Endothelial cell of umbilical vein (primary cell): ENCODE results near the gene PCMT1. TPM values are rescaled to one million over a fixed set of nuclear protein-coding genes. Genes with fewer than 3 reads are reported as not detected.

Experiments used
- BruUV-seq: library from RNA; stranded (reverse); fragments of 400-500 nt; replicated peaks from 2 replicates; lab custom pipeline; 2021; lab: Mats Ljungman, UMichigan
- CTCF ChIA-PET: fragments of 300-600, 350-600 bp; sonication (Branson Sonifier 250); formaldehyde crosslinking; loops from one replicate; lab custom pipeline; 2021; ENCODE audit warnings: antibody characterized with exemption, inconsistent platforms; lab: Charles Lee
- POLR2A ChIA-PET: fragments of 300-600, 350-600 bp; sonication (Branson Sonifier 250); formaldehyde crosslinking; loops from one replicate; lab custom pipeline; 2021; ENCODE audit warnings: antibody characterized with exemption, inconsistent platforms; lab: Charles Lee
- DNase-seq: peaks from one replicate; pipeline ENCODE4 v3.0.0-alpha.2; 2011; ENCODE audit warnings: low read depth, low spot score
- FAIRE-seq: peaks from 2 replicates; lab custom pipeline; 2011; peaks lifted over from hg19 to GRCh38; lab: Jason Lieb, UNC
- H2AFZ ChIP-seq: 2 replicates; pipeline ENCODE4 v1.6.0; 2012; ENCODE audit warnings: low read depth, low read length, control low read depth, inconsistent platforms
- H3K27ac ChIP-seq: 2 replicates; pipeline ENCODE4 v1.5.1; 2011; ENCODE audit warnings: low read depth, mild to moderate bottlenecking, control low read depth, low read length, moderate library complexity; ENCODE audit not compliant: insufficient read depth
- H3K27me3 ChIP-seq, 2 experiments: 2 replicates each; pipeline versions ENCODE4 v1.6.0 to v1.6.1; 2011; ENCODE audit warnings: low read length in 2 of 2, mixed read lengths in 1 of 2; ENCODE audit not compliant: control insufficient read depth in 2 of 2, insufficient read depth in 2 of 2
- H3K36me3 ChIP-seq, 2 experiments: 2 replicates in 1 of 2; 3 replicates in 1 of 2; pipeline ENCODE4 v1.5.1; 2011; ENCODE audit warnings: low read length in 2 of 2, mild to moderate bottlenecking in 1 of 2, moderate library complexity in 1 of 2; ENCODE audit not compliant: control insufficient read depth in 2 of 2, insufficient read depth in 2 of 2; ENCODE audit errors: extremely low read depth in 1 of 2
- H3K4me1 ChIP-seq: 3 replicates; pipeline ENCODE4 v1.5.1; 2011; ENCODE audit warnings: mild to moderate bottlenecking, low read length; ENCODE audit not compliant: control insufficient read depth, insufficient read depth; ENCODE audit errors: extremely low read depth
- H3K4me2 ChIP-seq: 2 replicates; pipeline ENCODE4 v1.6.1; 2011; ENCODE audit warnings: low read length, control low read depth, mixed read lengths; ENCODE audit not compliant: insufficient read depth
- H3K4me3 ChIP-seq, 3 experiments: fragments of 200-600 bp in 1 of 3; sonication (generic), shearing (Covaris generic) in 1 of 3; replicated peaks in 1 of 3; 2 replicates each; pipeline ENCODE4 v1.5.1; 2011 to 2016; ENCODE audit warnings: control low read depth in 3 of 3, low read length in 3 of 3, mild to moderate bottlenecking in 2 of 3, inconsistent platforms in 1 of 3, low read depth in 1 of 3, moderate library complexity in 1 of 3; ENCODE audit not compliant: insufficient read depth in 1 of 3
- H3K79me2 ChIP-seq: 2 replicates; pipeline ENCODE4 v1.6.0; 2012; ENCODE audit warnings: low read length, inconsistent platforms; ENCODE audit not compliant: control insufficient read depth, insufficient read depth
- H3K9ac ChIP-seq: replicated peaks from 2 replicates; pipeline ENCODE3; 2011; ENCODE audit warnings: low read length, control low read depth; ENCODE audit not compliant: insufficient read depth; ENCODE audit errors: extremely low read depth
- H3K9me1 ChIP-seq: replicated peaks from 3 replicates; pipeline ENCODE4 v1.6.0; 2011; ENCODE audit warnings: mild to moderate bottlenecking, low read length; ENCODE audit not compliant: control insufficient read depth, insufficient read depth; ENCODE audit errors: extremely low read depth
- H3K9me3 ChIP-seq: replicated peaks from 2 replicates; pipeline ENCODE4 v1.5.1; 2012; ENCODE audit warnings: low read length, inconsistent platforms; ENCODE audit not compliant: control insufficient read depth, insufficient read depth
- H4K20me1 ChIP-seq: replicated peaks from 2 replicates; pipeline ENCODE3; 2011; ENCODE audit warnings: mild to moderate bottlenecking, low read length; ENCODE audit not compliant: control insufficient read depth, insufficient read depth; ENCODE audit errors: extremely low read depth
- EZH2 ChIP-seq: IDR thresholded peaks from 2 replicates; pipeline ENCODE4 v1.6.1; 2012; ENCODE audit warnings: borderline replicate concordance, low read depth, mild to moderate bottlenecking, moderate library complexity, low read length, inconsistent platforms; ENCODE audit not compliant: severe bottlenecking
- FOS ChIP-seq: IDR thresholded peaks from 2 replicates; pipeline ENCODE4 v1.6.1; 2011; ENCODE audit warnings: mild to moderate bottlenecking, low read length, moderate library complexity, borderline replicate concordance; ENCODE audit not compliant: insufficient read depth
- GATA2 ChIP-seq: IDR thresholded peaks from 2 replicates; pipeline ENCODE4 v1.7.0; 2011; ENCODE audit warnings: low read depth, mild to moderate bottlenecking, moderate library complexity, mixed read lengths, low read length; ENCODE audit not compliant: insufficient read length, insufficient read depth
- JUN ChIP-seq: IDR thresholded peaks from 2 replicates; pipeline ENCODE4 v1.6.1; 2011; ENCODE audit warnings: borderline replicate concordance, low read depth; ENCODE audit not compliant: insufficient read length, insufficient read depth
- MYC ChIP-seq: IDR thresholded peaks from one replicate; pipeline ENCODE4 v1.6.1; 2011; ENCODE audit warnings: mild to moderate bottlenecking, low read depth, low read length
- POLR2A ChIP-seq: IDR thresholded peaks from 2 replicates; pipeline ENCODE4 v1.6.1; 2012; ENCODE audit warnings: low read depth, mild to moderate bottlenecking, control low read depth, low read length
- POLR2AphosphoS5 ChIP-seq: IDR thresholded peaks from 2 replicates; pipeline ENCODE4 v1.6.1; 2012; ENCODE audit warnings: low read depth, mild to moderate bottlenecking, control low read depth, low read length, moderate library complexity; ENCODE audit not compliant: insufficient read depth
- dilution Hi-C: fragments of 300-500 bp; cut with MboI; formaldehyde crosslinking; loops from one replicate; pipeline ENCODE4 v1.15.0; 2019; ENCODE audit warnings: low sequenced_read_pairs; ENCODE audit not compliant: extremely low pct_ligation_motif_present
- intact Hi-C: fragments of 100-400 bp; cut with micrococcal nuclease; formaldehyde crosslinking; loops from one replicate; pipeline ENCODE4 v1.10.0; 2022
- polyA plus RNA-seq, 4 experiments: library from polyadenylated mRNA; depleted of rRNA in 3 of 4; stranded (reverse) in 3 of 4; unstranded in 1 of 4; fragments of >200 nt; gene quantifications; 2 replicates each; pipeline versions ENCODE4 v1.2.1 to v1.2.3, GENCODE V29; 2011 to 2012; ENCODE audit warnings: missing spikeins in 1 of 4
- total RNA-seq: library from RNA; stranded (reverse); gene quantifications from 2 replicates; pipeline ENCODE4 v1.2.3, GENCODE V29; 2021
- TF ChIP-seq, protein P1 (sequence below): IDR thresholded peaks from 2 replicates; pipeline ENCODE4 v1.6.1; 2011; ENCODE audit not compliant: insufficient read depth, insufficient read length
- TF ChIP-seq, protein P2 (sequence below), 2 donors: IDR thresholded peaks; 1 replicate in 1 of 2; 2 replicates in 1 of 2; pipeline ENCODE4 v1.5.1; 2011; ENCODE audit warnings: low read length in 2 of 2, mild to moderate bottlenecking in 2 of 2, moderate library complexity in 2 of 2, control low read depth in 1 of 2, inconsistent platforms in 1 of 2, low read depth in 1 of 2; ENCODE audit not compliant: insufficient read depth in 1 of 2; ENCODE audit errors: extremely low read depth in 1 of 2

Gene PCMT1
- total and polyA plus RNA-seq, 2 donors (not counting 3 experiments of a cell fraction or from before 2014, with no cell fraction given): 95.0 to 102 TPM

DNA sequence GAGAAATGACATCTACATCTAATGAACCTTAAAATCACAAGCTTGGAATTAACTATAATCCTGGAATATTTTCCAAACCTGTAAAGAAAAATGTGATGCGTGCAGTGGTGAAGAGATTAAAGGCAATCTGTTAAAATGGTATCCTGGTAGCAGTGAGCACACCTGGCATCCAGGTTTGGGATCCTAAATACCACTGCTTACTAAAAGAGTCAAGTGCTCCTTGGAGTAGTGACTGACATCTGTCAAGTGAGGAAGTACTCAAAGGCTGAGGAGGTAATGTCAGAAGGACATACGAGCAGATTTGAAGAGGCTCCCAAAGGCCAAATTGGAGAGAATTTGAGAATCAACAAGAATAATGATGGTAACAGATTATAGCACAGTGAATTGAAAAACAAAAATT is 32.8 kb downstream of the PCMT1 start:
- no peak overlapping the region for H3K9ac ChIP-seq
- no peak overlapping the region for H3K4me2 ChIP-seq
- POLR2A ChIA-PET: no interaction called here
- TF ChIP-seq, protein P1, sequence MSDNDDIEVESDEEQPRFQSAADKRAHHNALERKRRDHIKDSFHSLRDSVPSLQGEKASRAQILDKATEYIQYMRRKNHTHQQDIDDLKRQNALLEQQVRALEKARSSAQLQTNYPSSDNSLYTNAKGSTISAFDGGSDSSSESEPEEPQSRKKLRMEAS: no peak
- TF ChIP-seq MYC (no peak), POLR2AphosphoS5 (no peak), JUN (no peak), FOS (no peak)
- FAIRE-seq: no peak
- H3K27ac ChIP-seq: no peak overlapping the region
- H3K4me1 ChIP-seq: no peaks in the 10 kb centered on the region
- no TSS peak for BruUV-seq
- CTCF ChIA-PET: no interaction called here
- intact Hi-C loops (no loop called here), dilution Hi-C loops (no loop called here)
- H3K4me3 ChIP-seq: no peak overlapping the region
- no peak for DNase-seq
- no peaks in the 10 kb centered on the region for H3K9me1 ChIP-seq
- H2AFZ ChIP-seq: no peak overlapping the region
- H4K20me1 ChIP-seq: no peaks in the 10 kb centered on the region
- H3K27me3 ChIP-seq: no peaks in the 10 kb centered on the region
- H3K9me3 ChIP-seq: no peaks in the 10 kb centered on the region
- H3K79me2 ChIP-seq: peaks cover 7% of the 10 kb centered on the region
- H3K36me3 ChIP-seq: peaks cover 2 to 3% of the 10 kb centered on the region in 2 experiments

DNA sequence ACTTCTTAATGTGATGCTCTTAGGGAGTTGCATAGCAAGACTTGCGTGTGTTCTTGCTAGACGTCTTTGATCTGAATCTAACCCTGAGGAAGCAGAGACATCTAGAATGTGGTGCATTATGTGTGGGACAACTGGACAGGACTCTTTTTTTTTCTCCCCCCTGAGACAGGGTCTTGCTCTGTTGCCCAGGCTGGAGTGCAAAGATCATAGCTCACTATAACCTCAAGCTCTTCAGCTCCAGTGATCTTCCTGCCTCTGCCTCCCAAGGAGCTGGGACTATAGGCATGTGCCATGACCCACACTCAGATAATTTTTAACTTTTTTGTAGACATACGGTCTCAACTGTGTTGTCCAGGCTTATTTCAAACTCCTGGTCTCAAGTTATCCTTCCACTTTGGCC is 34.0 kb downstream of the PCMT1 start:
- no peaks in the 10 kb centered on the region for H4K20me1 ChIP-seq
- FAIRE-seq: no peak
- ChIA-PET POLR2A (no interaction called here), CTCF (no interaction called here)
- peaks cover 2 to 3% of the 10 kb centered on the region in 2 experiments for H3K36me3 ChIP-seq
- dilution Hi-C loops (no loop called here), intact Hi-C loops (no loop called here)
- no TSS peak for BruUV-seq
- H3K4me3 ChIP-seq: no peak overlapping the region
- DNase-seq: no peak
- no peak overlapping the region for H3K9ac ChIP-seq
- no peak overlapping the region for H2AFZ ChIP-seq
- H3K9me1 ChIP-seq: no peaks in the 10 kb centered on the region
- no peak overlapping the region for H3K4me2 ChIP-seq
- no peak for TF ChIP-seq JUN
- no peak for TF ChIP-seq MYC
- no peak for TF ChIP-seq POLR2AphosphoS5
- TF ChIP-seq EZH2: no peak
- TF ChIP-seq, protein P1: no peak
- no peak for TF ChIP-seq FOS
- no peak for TF ChIP-seq POLR2A
- TF ChIP-seq GATA2: no peak
- TF ChIP-seq, protein P2, sequence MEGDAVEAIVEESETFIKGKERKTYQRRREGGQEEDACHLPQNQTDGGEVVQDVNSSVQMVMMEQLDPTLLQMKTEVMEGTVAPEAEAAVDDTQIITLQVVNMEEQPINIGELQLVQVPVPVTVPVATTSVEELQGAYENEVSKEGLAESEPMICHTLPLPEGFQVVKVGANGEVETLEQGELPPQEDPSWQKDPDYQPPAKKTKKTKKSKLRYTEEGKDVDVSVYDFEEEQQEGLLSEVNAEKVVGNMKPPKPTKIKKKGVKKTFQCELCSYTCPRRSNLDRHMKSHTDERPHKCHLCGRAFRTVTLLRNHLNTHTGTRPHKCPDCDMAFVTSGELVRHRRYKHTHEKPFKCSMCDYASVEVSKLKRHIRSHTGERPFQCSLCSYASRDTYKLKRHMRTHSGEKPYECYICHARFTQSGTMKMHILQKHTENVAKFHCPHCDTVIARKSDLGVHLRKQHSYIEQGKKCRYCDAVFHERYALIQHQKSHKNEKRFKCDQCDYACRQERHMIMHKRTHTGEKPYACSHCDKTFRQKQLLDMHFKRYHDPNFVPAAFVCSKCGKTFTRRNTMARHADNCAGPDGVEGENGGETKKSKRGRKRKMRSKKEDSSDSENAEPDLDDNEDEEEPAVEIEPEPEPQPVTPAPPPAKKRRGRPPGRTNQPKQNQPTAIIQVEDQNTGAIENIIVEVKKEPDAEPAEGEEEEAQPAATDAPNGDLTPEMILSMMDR (IDR thresholded peaks at IDR 0.05; ENCODE audit: extremely low read depth in 1 of 2, insufficient read depth in 1 of 2, low read depth in 1 of 2, low read length in 2 of 2): no peak
- H3K9me3 ChIP-seq: no peaks in the 10 kb centered on the region
- H3K27me3 ChIP-seq: no peaks in the 10 kb centered on the region
- no peaks in the 10 kb centered on the region for H3K4me1 ChIP-seq
- no peak overlapping the region for H3K27ac ChIP-seq
- peaks cover 7% of the 10 kb centered on the region for H3K79me2 ChIP-seq
